Vagina (tissue), 2 donors: ENCODE measurements around the gene PLAGL1.

Source experiments
- CTCF ChIP-seq, 3 experiments: fragments of 450-650 bp in 2 of 3; fragments of 200-600 bp in 1 of 3; sonication (generic) in 1 of 3; IDR thresholded peaks; one replicate each; pipeline ENCODE4 v1.5.1; 2017 to 2019; ENCODE audit warnings: antibody characterized with exemption in 3 of 3, mild to moderate bottlenecking in 2 of 3, moderate library complexity in 2 of 3
- POLR2A ChIP-seq, 2 donors: fragments of 450-650 bp; IDR thresholded peaks; one replicate each; pipeline ENCODE4 v1.6.1; 2017; ENCODE audit warnings: antibody characterized with exemption in 2 of 2, mild to moderate bottlenecking in 2 of 2, moderate library complexity in 2 of 2
- POLR2AphosphoS5 ChIP-seq, 2 donors: sonication (generic); formaldehyde crosslinking; IDR thresholded peaks; one replicate each; pipeline ENCODE4 v1.9.0; 2017; ENCODE audit warnings: antibody characterized with exemption in 2 of 2, mild to moderate bottlenecking in 2 of 2, low read depth in 1 of 2; ENCODE audit not compliant: insufficient read depth in 1 of 2

DNA sequence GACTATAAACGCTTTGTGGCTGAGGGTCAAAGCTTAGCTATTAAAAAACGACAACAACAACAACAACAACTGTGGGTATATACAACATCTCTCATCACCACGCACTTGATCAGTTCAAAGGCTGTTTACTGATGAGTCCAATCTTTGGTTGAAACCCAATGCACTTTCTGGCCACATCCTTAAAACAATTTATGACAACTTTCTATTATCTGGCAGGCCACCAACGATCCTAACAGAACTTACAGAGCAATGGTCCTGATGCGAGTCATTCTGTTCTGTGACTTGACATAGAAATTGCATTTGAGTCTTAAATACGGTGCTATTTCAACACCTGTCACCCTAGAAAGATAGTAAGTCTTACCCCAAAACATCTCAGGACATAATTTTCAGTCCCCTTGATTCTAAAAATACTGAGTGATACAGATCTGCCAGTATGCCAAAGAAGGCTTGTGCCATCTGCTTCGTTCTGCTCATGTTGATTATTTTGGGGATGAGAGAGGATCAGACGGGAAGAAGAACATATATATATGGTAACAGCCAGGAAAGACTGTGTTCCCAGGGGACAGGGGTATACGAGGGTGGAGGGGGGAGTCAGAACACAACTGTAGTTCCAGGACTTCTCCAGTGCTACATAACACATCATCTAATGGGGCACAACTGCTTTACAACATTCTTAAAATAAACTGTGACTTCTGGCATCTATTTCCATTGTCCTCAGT is 55.8 kb downstream of the PLAGL1 start:
- TF ChIP-seq CTCF (IDR thresholded peaks at IDR 0.05) (no peak), POLR2AphosphoS5 (IDR thresholded peaks at IDR 0.05; ENCODE audit: insufficient read depth in 1 of 2, low read depth in 1 of 2) (no peak), POLR2A (IDR thresholded peaks at IDR 0.05) (no peak)
